NCI-H345 treated with DMSO at 0.1 percent for 48 hours (cell line): ENCODE data around the gene TIMP1.

ENCODE experiments used
- DNase-seq: peaks from one replicate; lab custom pipeline; 2025; ENCODE audit not compliant: unreplicated experiment; lab: John Stamatoyannopoulos, UW

Gene TIMP1

GRCh38 chrX:47573341-47574075, 8.7 kb upstream of the TIMP1 start:
- DNase-seq: no peak

DNA sequence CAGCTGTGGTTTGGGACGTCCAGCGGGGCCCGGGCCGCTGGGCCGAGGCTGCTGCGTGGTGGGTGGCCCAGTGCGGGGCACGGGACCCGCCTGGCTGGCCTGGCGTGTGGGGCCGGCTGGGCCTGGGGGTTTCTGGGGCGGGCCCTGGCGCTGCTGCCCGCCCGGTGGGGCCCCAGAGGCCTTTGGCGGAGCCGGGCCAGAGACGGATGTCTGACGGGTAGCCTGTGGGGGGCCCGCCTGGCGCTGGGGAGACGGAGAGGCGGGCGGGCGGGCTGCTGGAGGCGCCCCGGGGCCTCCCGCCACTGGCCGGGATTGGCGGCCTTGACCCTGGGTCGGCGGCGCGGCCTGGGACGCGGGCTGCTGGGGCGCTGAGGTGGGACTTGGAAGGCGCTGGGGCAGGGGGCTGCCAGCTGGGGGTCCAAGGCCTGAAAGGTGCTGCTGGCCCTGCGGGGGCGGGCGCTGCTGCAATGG, 8.1 kb upstream of the TIMP1 start:
- no peak for DNase-seq

DNA sequence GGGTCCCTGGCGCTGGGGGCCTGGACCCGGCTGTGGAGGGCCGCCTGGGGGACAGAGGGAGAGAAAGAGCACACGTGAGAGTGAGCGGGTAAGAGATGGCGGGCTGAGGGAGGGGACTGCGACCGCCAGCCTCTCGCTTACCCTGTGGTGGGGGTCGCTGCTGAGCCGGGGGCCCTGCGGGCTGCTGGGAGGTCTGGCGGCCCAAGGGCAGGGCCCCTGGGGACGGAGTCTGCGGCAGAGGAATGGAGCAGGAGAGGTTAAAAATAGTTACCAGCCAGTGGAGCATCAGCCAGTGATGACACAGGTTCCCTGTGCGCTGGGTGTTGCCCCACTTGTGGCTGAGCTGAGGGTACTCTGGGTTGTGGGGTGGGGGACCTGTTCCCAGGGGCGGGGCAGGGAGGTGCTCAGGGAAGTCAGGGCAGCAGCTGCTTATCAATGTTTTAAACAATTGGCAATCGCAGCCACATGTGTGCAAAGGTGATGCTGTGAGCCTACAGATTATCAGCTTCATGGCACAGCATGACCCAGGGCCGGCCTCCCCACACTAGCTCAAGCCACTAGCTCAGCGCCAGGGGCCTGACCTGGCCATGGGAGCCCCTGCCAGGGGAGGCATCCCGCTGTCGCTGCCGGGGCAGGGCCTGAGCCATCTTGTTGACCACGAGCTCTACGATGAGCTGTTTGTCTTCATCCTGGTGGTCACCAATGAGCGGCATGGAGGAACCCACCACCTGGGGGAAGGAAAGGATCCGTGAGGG, 7.5 kb upstream of the TIMP1 start:
- DNase-seq: no peak

DNA sequence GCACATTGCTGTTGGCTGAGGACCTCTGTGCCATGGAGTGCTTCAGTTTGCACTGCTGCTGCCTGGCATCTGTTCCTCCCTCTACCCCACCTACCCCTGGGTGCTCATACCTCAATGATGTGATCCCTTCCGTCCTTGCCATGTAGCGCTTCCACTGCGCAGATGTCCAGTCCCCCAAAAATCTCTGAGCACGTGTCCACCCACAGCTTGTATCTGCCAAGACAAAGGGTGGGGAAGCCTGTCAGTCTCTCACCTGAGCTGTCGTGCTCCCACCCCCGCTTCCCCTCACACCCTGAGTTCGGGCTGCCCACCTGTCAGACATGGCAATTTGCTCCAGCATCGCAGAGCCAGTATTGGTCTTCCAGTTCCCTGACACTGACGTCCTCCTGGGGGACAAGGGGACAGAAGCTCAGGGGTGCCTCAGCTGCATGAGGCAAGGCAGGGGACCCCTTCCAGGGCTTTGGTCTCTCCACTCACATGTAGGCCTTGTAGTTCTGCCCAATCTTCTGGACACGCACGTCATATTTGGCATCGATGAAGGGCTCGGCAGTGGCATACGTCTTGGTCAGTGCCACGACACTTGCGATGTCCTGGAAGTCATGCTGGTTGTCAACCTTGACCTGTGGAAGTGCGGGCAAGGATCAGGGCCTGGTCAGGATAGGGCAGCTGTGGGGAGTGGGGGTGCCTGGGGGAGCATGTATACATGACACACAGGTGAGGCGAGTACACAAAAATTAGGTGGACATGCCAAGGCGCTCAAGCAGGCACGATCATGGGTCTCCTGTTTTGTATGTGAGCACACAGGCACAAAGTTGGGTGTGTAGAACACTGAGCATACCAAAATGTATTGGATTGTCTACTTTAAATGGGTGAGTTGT, 6.0 kb upstream of the TIMP1 start:
- DNase-seq: no peak

DNA sequence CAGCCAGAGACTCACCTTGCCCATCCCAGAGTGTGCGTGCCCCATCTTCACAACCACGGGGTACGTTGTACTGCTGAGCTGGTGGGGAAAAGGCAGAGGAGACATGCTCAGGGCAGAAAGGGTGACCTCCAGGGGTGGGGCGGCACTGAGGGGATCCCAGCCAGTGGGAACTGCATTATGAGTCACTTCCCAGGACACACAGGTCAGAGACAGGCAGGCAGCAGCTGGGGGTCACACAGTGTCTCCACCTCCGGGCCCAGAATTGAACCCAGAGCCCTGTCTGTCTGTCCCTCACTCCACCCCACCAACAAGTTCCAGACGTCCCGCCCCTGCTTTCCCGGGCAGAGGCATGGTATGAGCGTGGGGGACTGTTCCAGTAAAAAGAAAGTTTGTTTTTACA, 4.8 kb upstream of the TIMP1 start:
- no peak for DNase-seq

DNA sequence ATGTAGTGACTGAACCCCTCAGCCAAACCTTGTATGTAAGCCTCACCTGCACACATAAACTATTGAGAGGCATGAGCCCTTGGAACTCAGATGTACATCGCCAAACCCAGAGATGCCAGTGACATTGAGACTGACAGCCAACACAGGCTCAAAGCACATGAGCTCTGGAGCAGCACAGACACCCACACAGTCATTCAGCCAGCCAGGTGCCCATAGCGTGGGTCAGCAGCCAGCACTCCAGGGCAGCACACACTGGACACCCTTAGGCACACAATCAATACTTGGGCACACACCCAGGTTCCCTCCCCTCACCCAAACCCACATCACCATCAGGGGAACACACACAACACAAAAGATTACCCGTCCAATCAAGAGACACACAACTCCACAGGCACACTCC, 4.3 kb upstream of the TIMP1 start:
- DNase-seq: no peak

- DNase-seq: no peak
These were observed 3.5 kb upstream of the TIMP1 start for GRCh38 chrX:47578692-47579091.

DNA sequence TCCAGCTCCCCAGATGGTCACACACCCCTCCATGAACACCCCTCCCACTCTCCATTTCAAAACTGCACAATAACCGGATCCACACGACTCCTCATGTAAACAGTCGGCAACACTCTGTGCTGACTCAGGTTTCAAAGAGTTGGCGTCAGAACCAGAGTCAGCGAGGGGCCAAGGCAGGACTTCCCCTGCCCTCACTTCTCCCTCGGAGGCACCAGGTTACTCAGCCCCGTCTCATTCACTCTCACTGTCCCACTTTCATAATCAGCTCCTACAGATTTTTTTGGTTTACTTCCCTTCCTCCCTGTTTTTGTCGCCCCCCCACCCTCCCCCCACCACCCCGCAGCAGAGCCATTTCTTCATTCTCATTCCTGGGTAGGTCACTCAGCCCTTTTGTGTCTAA, 2.7 kb upstream of the TIMP1 start:
- DNase-seq: no peak

GRCh38 chrX:47583240-47583861, 1.1 kb downstream of the TIMP1 start:
- no peak for DNase-seq

DNA sequence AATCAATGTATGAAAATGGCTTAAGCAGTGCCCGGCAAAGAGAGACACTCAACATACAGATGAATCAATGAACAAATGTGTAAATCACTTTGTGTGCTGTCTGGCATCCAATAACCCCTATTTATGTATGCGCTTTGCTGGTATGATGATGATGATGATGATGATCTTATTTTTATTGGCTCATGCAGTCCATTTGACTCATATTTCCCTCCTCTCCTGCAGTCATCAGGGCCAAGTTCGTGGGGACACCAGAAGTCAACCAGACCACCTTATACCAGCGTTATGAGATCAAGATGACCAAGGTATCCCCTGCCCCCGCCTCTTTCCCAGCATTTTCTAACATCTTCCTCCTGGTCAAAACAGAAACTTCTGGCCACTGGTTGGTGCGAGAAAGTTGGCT, 2.5 kb downstream of the TIMP1 start:
- DNase-seq: no peak

- no peak for DNase-seq
These were observed 3.0 kb downstream of the TIMP1 start for GRCh38 chrX:47585273-47585672.

DNA sequence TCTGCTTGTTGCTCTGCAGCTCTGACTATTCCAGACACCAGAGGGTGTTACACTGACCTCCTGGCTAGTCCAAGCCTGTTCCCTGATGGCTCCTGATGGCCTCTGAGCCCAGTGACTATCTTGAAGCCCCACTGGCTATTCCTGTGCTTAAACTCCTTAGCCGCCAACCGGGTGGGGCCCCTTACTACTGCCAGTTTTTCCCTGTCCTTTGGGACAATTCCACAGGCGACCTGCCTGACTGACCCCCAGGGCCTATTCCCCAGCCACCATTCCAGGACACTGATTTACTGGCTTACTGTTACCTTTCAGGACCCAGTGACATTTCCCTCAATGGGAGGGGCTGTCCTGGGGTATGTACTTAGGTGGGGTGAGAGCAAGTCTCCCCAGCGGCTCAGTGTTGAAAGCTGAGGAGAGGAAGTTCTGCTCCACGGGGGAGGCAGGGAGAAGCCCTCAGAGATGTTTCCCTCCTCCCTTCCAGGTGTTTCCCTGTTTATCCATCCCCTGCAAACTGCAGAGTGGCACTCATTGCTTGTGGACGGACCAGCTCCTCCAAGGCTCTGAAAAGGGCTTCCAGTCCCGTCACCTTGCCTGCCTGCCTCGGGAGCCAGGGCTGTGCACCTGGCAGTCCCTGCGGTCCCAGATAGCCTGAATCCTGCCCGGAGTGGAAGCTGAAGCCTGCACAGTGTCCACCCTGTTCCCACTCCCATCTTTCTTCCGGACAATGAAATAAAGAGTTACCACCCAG, 4.0 kb downstream of the TIMP1 start:
- DNase-seq: no peak

- no peak for DNase-seq
These were observed 5.1 kb downstream of the TIMP1 start for GRCh38 chrX:47587091-47587891.

DNA sequence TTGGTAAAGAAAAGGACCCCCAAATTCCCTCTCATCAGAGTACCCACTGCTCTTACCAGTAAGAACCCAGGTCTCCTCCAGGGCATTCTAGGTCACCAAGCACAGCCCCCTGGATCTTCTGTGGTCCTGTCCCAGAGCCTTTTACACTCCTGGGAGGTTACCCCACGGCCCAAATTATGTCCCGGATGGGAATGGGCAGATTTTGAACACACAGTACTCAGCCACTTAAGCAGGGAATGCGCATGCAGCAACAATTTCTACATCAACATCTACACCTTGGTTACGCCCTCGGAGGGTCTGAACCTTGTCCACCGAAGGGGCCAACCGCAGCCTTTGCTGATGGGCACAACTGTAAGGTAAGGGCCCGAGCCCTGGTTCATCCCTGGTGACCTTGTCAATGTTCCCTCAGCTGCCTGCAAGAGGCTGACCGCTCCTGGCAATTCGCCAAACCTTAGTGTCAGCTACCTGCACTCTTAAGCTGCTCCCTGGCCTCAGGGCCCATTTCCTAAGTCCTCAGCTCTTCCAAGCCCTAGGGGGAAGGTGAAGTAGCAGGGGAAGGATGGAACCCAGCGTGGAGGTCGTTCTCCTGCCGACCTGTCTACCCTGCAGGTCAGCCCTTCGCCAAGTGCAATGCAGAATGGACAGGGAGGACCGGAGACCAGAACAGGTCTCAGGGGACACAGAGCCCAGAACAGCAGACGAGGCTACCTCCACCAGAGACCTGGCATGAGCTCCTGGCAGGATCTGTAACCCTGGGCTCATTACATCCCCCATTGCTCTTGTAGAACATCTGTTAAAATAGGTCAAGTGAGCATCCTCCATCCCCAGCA, 5.9 kb downstream of the TIMP1 start:
- no peak for DNase-seq

DNA sequence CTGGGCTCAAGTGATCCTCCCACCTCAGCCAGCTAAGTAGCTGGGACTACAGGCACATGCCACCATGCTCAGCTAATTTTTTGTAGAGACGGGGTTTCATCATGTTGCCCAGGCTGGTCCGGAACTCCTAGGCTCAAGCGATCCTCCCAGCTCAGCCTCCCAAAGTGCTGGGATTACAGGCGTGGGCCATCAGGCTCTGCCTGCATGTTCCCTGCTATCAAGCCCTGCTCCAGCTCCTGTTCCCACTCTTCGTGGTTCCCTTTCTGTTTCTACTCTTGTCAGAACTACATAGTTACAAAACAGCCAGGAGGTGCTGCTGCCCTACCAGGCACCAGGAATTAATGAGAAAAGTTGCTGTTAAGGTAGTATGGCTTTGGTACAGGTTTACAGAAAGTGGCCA, 8.7 kb downstream of the TIMP1 start:
- DNase-seq: no peak

GRCh38 chrX:47593522-47593921, 11.3 kb downstream of the TIMP1 start:
- DNase-seq: no peak

- no peak for DNase-seq
These were observed 13.5 kb downstream of the TIMP1 start for GRCh38 chrX:47595716-47596251.

DNA sequence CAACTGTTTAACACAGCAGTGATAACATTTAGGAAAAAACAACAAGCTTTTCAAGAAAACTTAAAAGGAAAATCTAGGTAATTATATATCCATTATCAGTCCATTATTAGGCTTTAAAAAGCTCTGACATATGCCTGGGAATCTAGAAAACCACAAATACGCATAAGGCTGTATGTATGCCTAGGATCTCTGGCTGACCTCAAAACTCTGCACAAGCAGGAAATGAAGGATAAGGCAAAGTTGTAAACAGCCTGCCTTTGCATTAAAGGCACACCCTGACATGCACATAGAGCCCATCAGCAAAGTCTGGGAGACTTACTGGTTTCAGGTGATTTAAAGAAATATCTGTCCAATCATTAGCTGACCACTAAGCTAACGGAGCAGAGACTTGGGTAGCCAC, 14.0 kb downstream of the TIMP1 start:
- DNase-seq: no peak

DNA sequence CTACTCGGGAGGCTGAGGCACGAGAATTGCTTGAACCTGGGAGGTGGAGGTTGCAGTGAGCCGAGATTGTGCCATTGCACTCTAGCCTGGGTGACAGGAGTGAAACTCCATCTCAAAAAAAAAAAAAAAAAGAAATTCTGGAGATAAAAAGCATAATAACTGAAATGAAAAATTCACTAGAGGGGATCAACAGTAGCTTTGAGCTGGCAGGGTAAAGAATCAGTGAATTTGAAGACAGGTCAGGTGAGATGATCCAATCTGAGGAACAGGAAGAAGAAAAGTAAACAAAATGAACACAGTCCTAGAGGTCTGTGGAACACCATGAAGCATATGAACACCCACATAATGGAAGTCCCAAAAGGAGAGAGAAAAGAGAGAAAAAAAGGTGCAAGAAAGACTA, 15.0 kb downstream of the TIMP1 start:
- DNase-seq: no peak
